ENCODE measurements around the gene ZNF35.

- TF ChIP-seq POLR2A (IDR thresholded peaks at IDR 0.05; ENCODE audit: low read length) (no peak), GATA1 (IDR thresholded peaks at IDR 0.05; ENCODE audit: low read depth, low read length) (no peak)
These were observed 6.2 kb upstream of the ZNF35 start for GRCh38 chr3:44642337-44642736.
